Lower leg skin (tissue), 3 donors: ENCODE results near the gene LNPEP.

Source experiments
- CTCF ChIP-seq, 3 donors: fragments of 450-650 bp; IDR thresholded peaks; one replicate each; pipeline ENCODE4 v1.5.1; 2016; ENCODE audit warnings: antibody characterized with exemption in 3 of 3, mild to moderate bottlenecking in 3 of 3, moderate library complexity in 2 of 3
- POLR2A ChIP-seq, 2 donors: fragments of 450-650 bp; IDR thresholded peaks; one replicate each; pipeline ENCODE4 v1.6.1; 2016 to 2017; ENCODE audit warnings: antibody characterized with exemption in 2 of 2, mild to moderate bottlenecking in 1 of 2, moderate library complexity in 1 of 2

GRCh38 chr5:97071993-97072392 lies 136.1 kb downstream of the LNPEP start:
- no peak for TF ChIP-seq CTCF (IDR thresholded peaks at IDR 0.05)
- no peak for TF ChIP-seq POLR2A (IDR thresholded peaks at IDR 0.05)
